OCI-LY7 (cell line): Measurements from ENCODE around the gene AGBL3.

Source experiments
- CTCF ChIP-seq: fragments of 200-600 bp; sonication (generic); conservative IDR thresholded peaks from 2 replicates; pipeline ENCODE4 v1.5.1; 2014; ENCODE audit warnings: mild to moderate bottlenecking, antibody characterized with exemption, low read length, moderate library complexity, mixed read lengths
- EZH2phosphoT487 ChIP-seq: fragments of 200-600 bp; sonication (generic); IDR thresholded peaks from 2 replicates; pipeline ENCODE4 v1.6.1; 2018; ENCODE audit warnings: low read depth, borderline replicate concordance, mild to moderate bottlenecking, mixed run types, antibody characterized with exemption, low read length, moderate library complexity, mixed read lengths

- TF ChIP-seq CTCF (no peak), EZH2phosphoT487 (no peak)
Measured at GRCh38 chr7:135159359-135160085, 173.2 kb downstream of the AGBL3 start.
